Adrenal gland (tissue), 12 donors: ENCODE results near the gene FOXA1. TPM values are rescaled to one million over a fixed set of nuclear protein-coding genes. Genes with fewer than 3 reads are reported as not detected.

Experiments used
- DNase-seq, 7 donors: peaks; one replicate each; pipeline ENCODE4 v3.0.0-alpha.2; 2019 to 2020
- H3K27ac ChIP-seq, 5 donors: fragments of 200-600 bp; sonication (generic) in 4 of 5; 1 replicate in 3 of 5; 2 replicates in 2 of 5; pipeline versions ENCODE4 v1.5.1 to v1.8.0; 2016 to 2020; ENCODE audit warnings: mild to moderate bottlenecking in 1 of 5
- H3K27me3 ChIP-seq: fragments of 200-600 bp; 2 replicates; pipeline ENCODE4 v1.8.0; 2021
- H3K36me3 ChIP-seq, 2 donors: fragments of 200-600 bp; replicated peaks in 1 of 2; 1 replicate in 1 of 2; 2 replicates in 1 of 2; pipeline versions ENCODE4 v1.5.1 to v1.8.0; 2018 to 2022
- H3K4me1 ChIP-seq, 2 donors: fragments of 200-600 bp; replicated peaks in 1 of 2; 1 replicate in 1 of 2; 2 replicates in 1 of 2; pipeline versions ENCODE4 v1.5.1 to v1.8.0; 2018 to 2021
- H3K4me3 ChIP-seq, 4 donors: fragments of 200-600 bp; sonication (generic) in 3 of 4; one replicate each; pipeline ENCODE4 v1.5.1; 2016 to 2018
- H3K9me3 ChIP-seq, 3 donors: fragments of 200-600 bp; sonication (generic) in 1 of 3; replicated peaks in 1 of 3; 1 replicate in 2 of 3; 2 replicates in 1 of 3; pipeline versions ENCODE4 v1.5.1 to v1.8.0; 2016 to 2021
- POLR2A ChIP-seq, 2 donors: fragments of 450-650 bp; IDR thresholded peaks; one replicate each; pipeline ENCODE4 v1.6.1; 2017; ENCODE audit warnings: antibody characterized with exemption in 2 of 2, mild to moderate bottlenecking in 2 of 2, moderate library complexity in 1 of 2
- WGBS, 4 donors: extraction: QIAGEN DNeasy Blood & Tissue Kit in 2 of 4; methylation state at CpG; one replicate each; pipeline versions ENCODE4 v1.1.5 to v1.1.7; 2013 to 2017; 5-methylcytosine and 5-hydroxymethylcytosine counted together
- intact Hi-C, 2 donors: fragments of 100-400 bp; cut with DNase I; formaldehyde crosslinking; loops; one replicate each; pipeline versions ENCODE4 v1.14.1 to v1.15.0; 2022 to 2023
- polyA plus RNA-seq, 3 donors: library from polyadenylated mRNA; stranded (reverse); fragments of 200-250 nt in 2 of 3; fragments of 350-450 nt in 1 of 3; fragmentation: Illumina TruSeq in 1 of 3; extraction: RNeasy Lipid Tissue Mini Kit (QIAGEN cat#74804) in 1 of 3; gene quantifications; one replicate each; pipeline ENCODE4 v1.2.3, GENCODE V29; 2013 to 2014
- total RNA-seq, 9 donors: library from RNA; depleted of rRNA in 4 of 9; stranded (reverse); fragments of >200 nt in 4 of 9; fragments of 120-200 nt in 1 of 9; fragmentation: NEBNext Ultra II Directional in 1 of 9; extraction: Animal tissue kit (Norgen Biotek cat#: 25700) in 1 of 9; gene quantifications; one replicate each; pipeline versions ENCODE4 v1.1.0 to v1.2.4, GENCODE V29; 2013 to 2023
- TF ChIP-seq, protein P1 (sequence below), 6 experiments: fragments of 450-650 bp in 4 of 6; fragments of 200-600 bp in 2 of 6; sonication (generic) in 1 of 6; IDR thresholded peaks; 1 replicate in 5 of 6; 2 replicates in 1 of 6; pipeline versions ENCODE4 v1.5.1 to v1.8.0; 2016 to 2021; ENCODE audit warnings: antibody characterized with exemption in 6 of 6, mild to moderate bottlenecking in 2 of 6, moderate library complexity in 1 of 6
- donor health status: healthy with polysubstance abuse.
- donor health status: Bipolar disorder and iron deficiency.
- donor health status: DM: yes; HTN: yes; CAD: no.
- donor health status: DM: no; HTN: no; CAD: no.
- donor health status: DM: no; HTN: no; CAD: no.
- donor health status: DM: yes; HTN: yes; CAD: no.

FOXA1 gene
- total and polyA plus RNA-seq, 12 donors: 0.03 to 3.0 (median 0.32) TPM; not detected in 1

DNA sequence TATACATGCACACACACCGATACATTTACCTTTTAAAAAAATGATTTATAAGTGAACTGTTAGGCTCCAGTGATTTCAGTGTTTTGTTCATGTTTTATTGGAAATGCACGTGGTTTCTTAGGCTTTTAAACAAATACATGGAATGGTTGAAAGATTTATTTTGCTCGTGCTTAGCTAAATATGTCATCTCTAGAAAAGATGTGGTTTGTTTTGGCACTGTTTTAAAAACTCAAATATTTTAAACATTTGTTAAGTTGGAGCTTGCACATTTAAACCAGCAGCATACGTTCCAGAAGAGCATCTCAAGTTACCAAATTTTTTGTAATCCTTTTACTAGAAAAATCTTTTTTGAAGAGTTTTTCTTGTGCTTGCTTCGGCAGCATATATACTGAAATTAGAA, 44.5 kb downstream of the FOXA1 start:
- Histone ChIP-seq H3K4me1 (no peaks in the 10 kb centered on the region), H3K9me3 (peaks cover 0 to 4% (median 0%) of the 10 kb centered on the region in 3 donors), H3K27ac (no peak overlapping the region), H3K4me3 (no peak overlapping the region), H3K27me3 (no peaks in the 10 kb centered on the region), H3K36me3 (no peaks in the 10 kb centered on the region)
- no peak for DNase-seq
- intact Hi-C loops: no loop called here
- TF ChIP-seq, protein P1, sequence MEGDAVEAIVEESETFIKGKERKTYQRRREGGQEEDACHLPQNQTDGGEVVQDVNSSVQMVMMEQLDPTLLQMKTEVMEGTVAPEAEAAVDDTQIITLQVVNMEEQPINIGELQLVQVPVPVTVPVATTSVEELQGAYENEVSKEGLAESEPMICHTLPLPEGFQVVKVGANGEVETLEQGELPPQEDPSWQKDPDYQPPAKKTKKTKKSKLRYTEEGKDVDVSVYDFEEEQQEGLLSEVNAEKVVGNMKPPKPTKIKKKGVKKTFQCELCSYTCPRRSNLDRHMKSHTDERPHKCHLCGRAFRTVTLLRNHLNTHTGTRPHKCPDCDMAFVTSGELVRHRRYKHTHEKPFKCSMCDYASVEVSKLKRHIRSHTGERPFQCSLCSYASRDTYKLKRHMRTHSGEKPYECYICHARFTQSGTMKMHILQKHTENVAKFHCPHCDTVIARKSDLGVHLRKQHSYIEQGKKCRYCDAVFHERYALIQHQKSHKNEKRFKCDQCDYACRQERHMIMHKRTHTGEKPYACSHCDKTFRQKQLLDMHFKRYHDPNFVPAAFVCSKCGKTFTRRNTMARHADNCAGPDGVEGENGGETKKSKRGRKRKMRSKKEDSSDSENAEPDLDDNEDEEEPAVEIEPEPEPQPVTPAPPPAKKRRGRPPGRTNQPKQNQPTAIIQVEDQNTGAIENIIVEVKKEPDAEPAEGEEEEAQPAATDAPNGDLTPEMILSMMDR (IDR thresholded peaks at IDR 0.05): no peak
- TF ChIP-seq POLR2A (IDR thresholded peaks at IDR 0.05): no peak
- 62 to 69% (median 66%) methylated on average over 5 of the region's 5 CpGs for WGBS, 4 donors

DNA sequence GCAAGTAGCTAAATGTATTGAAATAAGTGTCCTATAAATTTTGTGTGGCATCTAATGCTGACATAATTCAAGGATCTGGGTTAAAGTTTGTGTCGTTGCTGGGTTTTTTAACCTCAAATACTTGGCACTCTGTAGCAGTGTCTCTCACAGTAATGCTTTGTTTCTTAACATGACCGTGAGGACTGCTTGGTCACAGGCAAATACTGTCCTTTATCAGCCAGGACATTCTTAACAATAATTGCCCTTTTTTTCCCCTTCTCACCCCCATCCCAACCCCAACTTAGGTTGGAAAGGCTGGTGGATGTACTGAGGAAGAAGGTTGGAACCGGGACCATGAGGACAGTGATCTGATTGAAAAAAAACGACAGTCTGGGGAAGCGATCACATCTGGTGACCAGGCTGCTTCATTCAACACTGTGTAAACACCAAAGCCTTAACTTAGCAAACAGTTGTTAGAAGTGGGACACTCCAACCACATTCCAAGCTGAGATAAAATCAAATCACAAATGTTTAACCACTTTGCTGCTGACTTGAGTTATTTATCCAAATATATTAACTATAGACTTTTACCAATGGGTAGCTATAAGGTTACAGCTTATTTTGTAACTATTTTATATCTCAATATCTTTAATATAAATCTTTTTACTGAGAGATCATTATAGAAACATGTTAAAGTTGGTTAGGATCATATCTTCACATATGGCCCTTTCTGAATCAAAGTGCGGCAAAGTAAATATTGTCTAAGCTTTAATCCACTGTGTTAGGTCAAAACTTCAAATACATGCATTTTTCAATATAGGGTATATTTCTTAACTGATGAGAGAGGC, 48.2 kb downstream of the FOXA1 start:
- TF ChIP-seq POLR2A (IDR thresholded peaks at IDR 0.05): no peak
- TF ChIP-seq, protein P1 (IDR thresholded peaks at IDR 0.05): no peak

DNA sequence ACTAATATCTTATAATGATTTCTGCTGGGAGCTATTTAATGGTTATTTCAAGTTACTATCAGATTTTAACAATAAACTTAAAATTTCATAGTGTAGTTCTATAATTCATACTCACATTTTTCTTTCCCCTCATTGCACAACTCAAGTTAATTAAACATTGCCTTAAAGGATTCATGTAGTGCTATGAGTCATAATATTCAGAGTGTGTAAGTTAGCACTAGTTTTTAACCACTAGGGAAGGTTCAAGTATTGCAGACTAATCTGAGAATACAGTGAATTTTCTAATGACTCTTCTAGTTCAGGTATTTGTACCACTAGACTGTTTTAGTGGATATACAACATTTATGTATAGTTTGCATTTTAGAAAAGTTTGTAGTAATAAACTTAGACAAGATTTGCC, 49.9 kb downstream of the FOXA1 start:
- intact Hi-C loops: no loop called here
- Histone ChIP-seq H3K4me1 (no peaks in the 10 kb centered on the region), H3K4me3 (no peak overlapping the region), H3K9me3 (no peaks in the 10 kb centered on the region), H3K27me3 (no peaks in the 10 kb centered on the region), H3K27ac (no peak overlapping the region), H3K36me3 (no peaks in the 10 kb centered on the region)
- no peak for DNase-seq
- TF ChIP-seq, protein P1 (IDR thresholded peaks at IDR 0.05): no peak

More for the DNA sequence above, 48.2 kb downstream of the FOXA1 start:
- H3K27ac ChIP-seq: no peak overlapping the region
- H3K9me3 ChIP-seq: no peaks in the 10 kb centered on the region
- WGBS, 4 donors: 63 to 74% (median 67%) methylated on average over 6 of the region's 6 CpGs
- no peak for DNase-seq
- no peaks in the 10 kb centered on the region for H3K4me1 ChIP-seq
- no peaks in the 10 kb centered on the region for H3K36me3 ChIP-seq
- no peak overlapping the region for H3K4me3 ChIP-seq
- no peaks in the 10 kb centered on the region for H3K27me3 ChIP-seq
- intact Hi-C loops: no loop called here

DNA sequence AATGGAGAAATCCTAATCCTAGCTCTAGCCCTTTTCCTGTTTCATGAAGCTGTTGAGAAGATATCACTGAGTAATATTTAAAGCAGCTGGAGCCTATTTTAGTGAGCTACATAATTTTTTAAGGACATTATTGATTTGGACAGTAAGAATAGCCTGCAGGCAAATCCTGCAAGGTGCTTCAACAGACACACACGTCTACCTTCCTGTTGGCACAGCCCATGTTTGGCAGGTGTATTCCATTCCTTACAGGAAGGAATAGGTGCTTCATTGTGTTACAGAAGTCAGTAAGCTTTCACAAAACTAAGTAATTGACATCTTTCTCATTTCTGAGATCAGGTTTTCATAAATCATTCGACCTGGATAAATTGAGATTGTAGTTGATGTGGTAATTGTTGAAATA, 50.6 kb downstream of the FOXA1 start:
- Histone ChIP-seq H3K9me3 (no peaks in the 10 kb centered on the region), H3K36me3 (no peaks in the 10 kb centered on the region), H3K27me3 (no peaks in the 10 kb centered on the region), H3K4me3 (no peak overlapping the region), H3K27ac (no peak overlapping the region), H3K4me1 (no peaks in the 10 kb centered on the region)
- intact Hi-C loops: no loop called here
- TF ChIP-seq POLR2A (IDR thresholded peaks at IDR 0.05): no peak
- TF ChIP-seq, protein P1 (IDR thresholded peaks at IDR 0.05): no peak
- WGBS, 4 donors: 58 to 79% (median 73%) methylated on average over 2 of the region's 2 CpGs
- DNase-seq: no peak
